Thoracic aorta (tissue), 2 donors: ENCODE data around the gene GASK1A. TPM values are rescaled to one million over a fixed set of nuclear protein-coding genes. Genes with fewer than 3 reads are reported as not detected.

Experiments used
- ATAC-seq: fragments of 150-250 bp; one replicate; pipeline ENCODE4 v1.8.0; 2017; ENCODE audit warnings: low read depth; ENCODE audit not compliant: insufficient number of reproducible peaks, low FRiP score
- DNase-seq: peaks from one replicate; pipeline ENCODE4 v3.0.0-alpha.2; 2020; ENCODE audit warnings: low spot score
- H3K27ac ChIP-seq, 2 donors: fragments of 200-600 bp; sonication (generic); 1 replicate in 1 of 2; 2 replicates in 1 of 2; pipeline ENCODE4 v1.5.1; 2016; ENCODE audit warnings: mild to moderate bottlenecking in 2 of 2, moderate library complexity in 2 of 2
- H3K27me3 ChIP-seq: fragments of 200-600 bp; sonication (generic); replicated peaks from 2 replicates; pipeline ENCODE4 v1.6.0; 2016; ENCODE audit warnings: mild to moderate bottlenecking; ENCODE audit not compliant: insufficient read depth
- H3K36me3 ChIP-seq: fragments of 200-600 bp; sonication (generic); one replicate; pipeline ENCODE4 v1.5.1; 2016
- H3K4me1 ChIP-seq, 2 donors: fragments of 200-600 bp; sonication (generic); 1 replicate in 1 of 2; 2 replicates in 1 of 2; pipeline versions ENCODE4 v1.5.1 to v1.6.0; 2016; ENCODE audit warnings: low read depth in 2 of 2, mild to moderate bottlenecking in 1 of 2; ENCODE audit not compliant: control insufficient read depth in 1 of 2
- H3K4me3 ChIP-seq: fragments of 200-600 bp; sonication (generic); 2 replicates; pipeline ENCODE4 v1.5.1; 2016; ENCODE audit warnings: mild to moderate bottlenecking
- H3K9me3 ChIP-seq: fragments of 200-600 bp; sonication (generic); 2 replicates; pipeline ENCODE4 v1.5.1; 2016
- total RNA-seq, 2 donors: library from RNA; depleted of rRNA; stranded (reverse); fragments of >200 nt; gene quantifications; one replicate each; pipeline versions ENCODE4 v1.1.0 to v1.2.3, GENCODE V29; 2016
- TF ChIP-seq, protein P1 (sequence below): fragments of 200-600 bp; sonication (generic); IDR thresholded peaks from one replicate; pipeline ENCODE4 v1.5.1; 2019; ENCODE audit warnings: antibody characterized with exemption

GASK1A gene
- total RNA-seq, 2 donors from 2014 or later, result 10.2 to 37.3 TPM

GRCh38 chr3:43025423-43025822, 46.3 kb downstream of the GASK1A start:
- Histone ChIP-seq H3K4me1 (peaks cover 5 to 32% of the 10 kb centered on the region in 2 donors), H3K27ac (no peak overlapping the region)
- TF ChIP-seq, protein P1, sequence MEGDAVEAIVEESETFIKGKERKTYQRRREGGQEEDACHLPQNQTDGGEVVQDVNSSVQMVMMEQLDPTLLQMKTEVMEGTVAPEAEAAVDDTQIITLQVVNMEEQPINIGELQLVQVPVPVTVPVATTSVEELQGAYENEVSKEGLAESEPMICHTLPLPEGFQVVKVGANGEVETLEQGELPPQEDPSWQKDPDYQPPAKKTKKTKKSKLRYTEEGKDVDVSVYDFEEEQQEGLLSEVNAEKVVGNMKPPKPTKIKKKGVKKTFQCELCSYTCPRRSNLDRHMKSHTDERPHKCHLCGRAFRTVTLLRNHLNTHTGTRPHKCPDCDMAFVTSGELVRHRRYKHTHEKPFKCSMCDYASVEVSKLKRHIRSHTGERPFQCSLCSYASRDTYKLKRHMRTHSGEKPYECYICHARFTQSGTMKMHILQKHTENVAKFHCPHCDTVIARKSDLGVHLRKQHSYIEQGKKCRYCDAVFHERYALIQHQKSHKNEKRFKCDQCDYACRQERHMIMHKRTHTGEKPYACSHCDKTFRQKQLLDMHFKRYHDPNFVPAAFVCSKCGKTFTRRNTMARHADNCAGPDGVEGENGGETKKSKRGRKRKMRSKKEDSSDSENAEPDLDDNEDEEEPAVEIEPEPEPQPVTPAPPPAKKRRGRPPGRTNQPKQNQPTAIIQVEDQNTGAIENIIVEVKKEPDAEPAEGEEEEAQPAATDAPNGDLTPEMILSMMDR, result no peak

GRCh38 chr3:43028001-43028400, 48.9 kb downstream of the GASK1A start:
- DNase-seq (no peak), ATAC-seq (no peak)
- Histone ChIP-seq H3K27ac (no peak overlapping the region), H3K36me3 (no peaks in the 10 kb centered on the region), H3K9me3 (no peaks in the 10 kb centered on the region), H3K4me3 (no peak overlapping the region), H3K27me3 (no peaks in the 10 kb centered on the region), H3K4me1 (peaks cover 5 to 27% of the 10 kb centered on the region in 2 donors)
- TF ChIP-seq, protein P1, result no peak

More at GRCh38 chr3:43025423-43025822, 46.3 kb downstream of the GASK1A start:
- Histone ChIP-seq H3K36me3 (no peaks in the 10 kb centered on the region), H3K4me3 (no peak overlapping the region), H3K27me3 (no peaks in the 10 kb centered on the region), H3K9me3 (no peaks in the 10 kb centered on the region)
- no peak for DNase-seq
- ATAC-seq, result no peak

GRCh38 chr3:43028678-43029490, 49.8 kb downstream of the GASK1A start:
- DNase-seq, result no peak

GRCh38 chr3:43030162-43030935, 51.2 kb downstream of the GASK1A start:
- H3K27ac ChIP-seq, result no peak overlapping the region
- TF ChIP-seq, protein P1, result no peak
- no peaks in the 10 kb centered on the region for H3K36me3 ChIP-seq
- H3K4me3 ChIP-seq, result no peak overlapping the region
- H3K9me3 ChIP-seq, result no peaks in the 10 kb centered on the region
- H3K4me1 ChIP-seq, result peaks cover 5 to 25% of the 10 kb centered on the region in 2 donors
- ATAC-seq, result no peak
- no peak for DNase-seq
- no peaks in the 10 kb centered on the region for H3K27me3 ChIP-seq

More at GRCh38 chr3:43028678-43029490, 49.8 kb downstream of the GASK1A start:
- TF ChIP-seq, protein P1, result no peak
- no peaks in the 10 kb centered on the region for H3K27me3 ChIP-seq
- no peaks in the 10 kb centered on the region for H3K9me3 ChIP-seq
- ATAC-seq, result no peak
- H3K36me3 ChIP-seq, result no peaks in the 10 kb centered on the region
- H3K4me1 ChIP-seq, result peaks cover 5 to 27% of the 10 kb centered on the region in 2 donors
- H3K27ac ChIP-seq, result no peak overlapping the region
- no peak overlapping the region for H3K4me3 ChIP-seq

DNA sequence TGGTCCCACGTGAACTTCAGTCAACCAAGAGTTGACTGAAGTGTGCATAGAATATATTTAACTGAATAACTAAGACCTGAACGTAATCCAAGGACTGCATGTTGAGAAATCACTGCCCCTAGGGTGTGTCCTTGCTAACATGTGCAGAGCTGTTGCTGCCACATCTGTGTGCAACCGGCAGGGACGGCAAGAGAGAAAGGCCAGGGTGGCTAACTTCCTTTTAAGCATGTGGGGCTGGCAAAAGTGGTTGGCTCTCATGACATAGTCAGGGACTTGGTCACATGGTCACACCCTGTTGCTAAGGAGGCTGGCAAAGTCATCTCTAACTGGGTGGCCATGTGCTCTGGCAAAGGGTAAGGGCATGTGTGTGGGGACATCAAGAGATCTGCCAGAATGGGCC, 52.4 kb downstream of the GASK1A start:
- Histone ChIP-seq H3K4me1 (peaks cover 2 to 14% of the 10 kb centered on the region in 2 donors), H3K27ac (no peak overlapping the region), H3K36me3 (no peaks in the 10 kb centered on the region), H3K27me3 (no peaks in the 10 kb centered on the region), H3K4me3 (no peak overlapping the region), H3K9me3 (no peaks in the 10 kb centered on the region)
- DNase-seq (no peak), ATAC-seq (no peak)
- TF ChIP-seq, protein P1, result no peak
